NCI-H146 (cell line): ENCODE measurements around the gene SOBP.

Source experiments
- DNase-seq: peaks from one replicate; lab custom pipeline; 2025; lab: John Stamatoyannopoulos, UW

SOBP gene

DNA sequence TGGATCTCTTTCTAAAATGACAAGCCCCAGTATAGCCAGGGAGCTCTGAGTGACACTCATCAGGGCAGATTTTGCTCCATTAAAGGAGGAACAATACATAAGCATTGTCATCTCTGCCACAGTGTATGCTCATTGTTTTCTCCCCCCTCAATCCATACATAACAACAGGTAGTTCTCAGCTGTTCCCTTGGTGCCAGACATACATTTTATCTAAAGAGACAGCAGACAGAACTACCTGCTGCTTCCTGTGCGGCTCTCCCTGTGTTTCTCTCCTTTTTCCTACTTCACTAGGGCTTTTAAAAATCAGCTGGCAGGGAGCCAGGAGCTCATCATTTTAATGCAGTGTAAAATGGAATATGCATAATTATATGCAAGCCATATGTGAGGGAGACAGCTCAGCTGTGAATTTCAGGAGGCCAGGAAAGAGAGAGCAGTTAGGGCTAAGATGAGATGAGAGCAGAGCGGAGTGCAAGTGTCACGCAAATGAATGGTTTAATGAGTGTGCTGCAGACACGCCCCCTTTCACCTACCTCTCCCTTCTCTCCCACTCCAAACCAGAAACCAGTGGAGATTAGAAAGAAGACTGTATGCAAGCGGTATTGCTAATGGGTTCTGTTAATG, 96.0 kb downstream of the SOBP start:
- peak; percentile 48 for DNase-seq

DNA sequence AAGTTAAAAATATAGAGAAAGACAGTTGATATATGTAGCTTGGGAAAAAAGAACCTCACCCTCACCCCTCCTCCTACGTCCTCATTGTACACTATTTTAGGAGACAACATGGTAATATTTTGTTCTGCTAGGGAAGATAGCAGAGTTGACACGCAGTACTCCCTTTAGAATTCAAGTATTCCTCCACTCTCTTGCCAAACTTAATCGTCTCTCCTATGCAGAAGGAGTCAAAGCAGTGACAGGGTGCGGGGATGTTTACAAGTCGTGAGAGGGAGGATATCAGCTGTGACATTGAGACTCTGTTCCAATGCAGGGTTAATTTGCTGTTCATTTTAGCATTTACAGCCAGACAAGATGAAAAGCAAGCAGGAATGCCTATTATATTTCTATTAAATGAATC, 97.5 kb downstream of the SOBP start:
- no peak for DNase-seq

DNA sequence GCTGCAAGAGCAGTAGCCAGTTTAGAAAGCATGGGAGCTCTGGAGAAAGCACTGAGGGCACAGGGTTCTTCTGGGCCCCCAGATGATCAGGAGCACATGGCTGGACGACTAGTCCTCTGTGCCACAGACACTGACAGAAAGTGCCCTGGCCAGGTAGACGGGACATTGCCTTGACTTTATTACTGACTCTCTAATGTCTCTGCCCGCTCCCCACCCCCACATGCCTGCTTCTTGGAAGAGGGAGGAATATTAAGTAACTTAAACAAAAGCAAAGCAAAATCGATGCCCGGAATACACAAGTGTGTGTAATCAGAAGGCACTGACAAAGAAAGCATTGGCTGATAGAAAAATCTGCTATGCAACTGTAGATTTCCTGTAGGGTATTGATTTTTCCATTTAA, 99.3 kb downstream of the SOBP start:
- DNase-seq: peak; percentile 85

DNA sequence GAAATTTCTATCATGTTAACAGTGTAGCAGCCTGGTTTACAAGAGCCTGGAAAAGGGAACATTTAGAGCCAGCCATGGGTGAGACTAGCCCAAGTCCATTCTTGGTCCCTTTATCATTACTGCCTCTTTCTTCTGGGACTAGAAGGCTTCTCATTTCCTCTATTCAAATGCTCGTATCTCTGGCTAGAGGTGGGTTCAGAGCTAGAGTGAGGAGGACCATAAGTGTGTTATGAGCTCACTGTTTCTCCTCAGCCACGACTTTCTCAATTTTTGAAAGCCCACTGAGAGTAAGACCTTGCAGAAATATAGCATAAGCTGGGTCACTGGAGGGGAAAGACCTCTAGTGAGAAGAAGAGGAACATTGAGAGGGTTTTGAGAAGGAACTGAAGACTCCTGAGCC, 100.0 kb downstream of the SOBP start:
- no peak for DNase-seq

DNA sequence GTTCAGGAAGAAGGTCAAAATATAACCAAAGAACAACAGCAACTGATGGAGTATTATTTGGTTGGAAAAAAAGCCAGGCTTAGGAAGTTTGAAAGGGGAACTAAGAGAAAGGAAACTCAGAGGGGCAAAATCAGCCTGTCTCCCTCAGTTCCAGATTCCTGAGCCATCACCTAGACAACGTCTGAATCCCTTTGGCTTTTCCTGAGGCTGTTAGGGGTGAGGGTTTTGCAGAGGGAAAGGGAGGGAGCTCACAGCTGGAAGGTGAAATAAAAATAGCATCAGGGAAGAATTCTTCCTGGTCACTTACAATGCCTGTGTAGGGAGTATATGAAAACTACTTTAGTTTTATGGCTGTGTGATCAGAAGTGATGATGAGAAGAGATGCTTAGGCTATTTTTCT, 100.5 kb downstream of the SOBP start:
- peak; percentile 23 for DNase-seq

DNA sequence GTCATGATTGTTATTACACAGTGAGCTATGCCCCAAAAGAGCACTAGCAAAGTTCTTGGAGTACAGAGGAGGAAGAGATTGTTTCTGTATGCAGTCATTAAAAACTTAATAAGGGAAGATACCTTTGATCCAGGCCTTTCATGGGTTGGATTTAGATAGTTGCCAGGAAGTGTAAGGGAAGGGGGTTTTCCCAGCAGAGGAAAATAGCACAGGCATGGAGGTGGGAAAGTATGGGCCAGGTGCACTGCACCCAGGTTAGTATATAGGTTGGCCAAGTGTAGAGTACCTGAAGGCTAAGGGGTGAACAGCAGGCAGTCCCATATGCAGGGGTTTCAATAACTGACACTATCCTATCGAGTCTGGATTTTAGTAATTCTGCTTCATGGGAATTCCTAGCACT, 101.4 kb downstream of the SOBP start:
- no peak for DNase-seq

DNA sequence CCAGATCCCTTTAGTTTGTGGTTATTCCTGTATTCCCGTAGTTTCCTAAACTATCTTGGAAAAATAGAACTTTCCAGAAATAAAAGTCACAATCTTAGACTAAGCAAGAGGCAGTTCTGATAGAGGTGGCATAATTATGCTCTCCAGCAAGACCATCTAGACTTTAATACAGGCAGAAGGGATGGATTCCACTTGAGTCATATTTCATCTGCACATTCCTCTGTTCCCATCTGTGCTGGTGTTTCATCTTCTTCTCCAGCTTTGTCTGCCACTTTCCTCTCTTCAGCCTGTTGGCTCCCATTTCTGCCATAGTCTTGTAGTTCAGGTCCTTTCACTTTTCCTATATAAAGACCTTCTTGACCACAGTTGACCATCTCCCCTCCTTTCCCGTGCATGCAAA, 102.9 kb downstream of the SOBP start:
- no peak for DNase-seq

DNA sequence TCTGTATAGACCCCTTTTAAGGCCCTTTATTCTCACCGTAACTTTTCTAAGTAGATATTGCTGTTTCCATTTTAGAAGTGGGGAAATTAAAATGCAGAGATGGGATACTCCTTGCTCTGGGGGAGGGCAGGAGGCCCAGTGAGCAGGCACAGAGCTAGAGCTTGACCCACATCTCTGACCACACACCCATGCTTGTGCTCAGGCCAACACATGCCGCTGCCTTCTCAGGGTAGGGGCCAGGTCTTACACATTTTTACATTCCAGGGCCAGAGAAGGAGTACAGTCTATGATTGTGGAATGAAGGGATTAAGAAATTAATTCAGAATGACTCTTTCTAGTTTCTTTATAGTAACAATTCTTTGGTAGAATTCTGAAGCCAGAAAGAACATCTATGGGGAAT, 104.8 kb downstream of the SOBP start:
- no peak for DNase-seq

DNA sequence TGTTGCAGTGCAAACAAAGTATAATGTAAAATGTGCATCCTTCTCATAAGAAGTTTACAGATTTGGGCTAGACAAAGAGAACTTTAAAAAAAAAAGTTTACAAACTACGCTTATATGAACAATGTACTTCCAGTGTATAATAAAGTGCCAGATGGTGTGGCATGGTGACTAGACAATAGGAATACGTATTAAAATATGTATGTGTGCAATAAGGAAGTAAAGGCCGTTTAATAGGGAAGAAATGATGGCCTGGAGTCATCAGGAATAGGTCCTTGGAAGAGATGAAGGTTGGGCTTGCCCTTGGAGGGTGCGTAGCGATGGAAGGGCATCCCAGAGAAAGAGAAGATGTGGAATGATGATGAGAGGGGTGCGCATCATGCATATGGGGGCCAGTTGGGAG, 108.2 kb downstream of the SOBP start:
- no peak for DNase-seq

DNA sequence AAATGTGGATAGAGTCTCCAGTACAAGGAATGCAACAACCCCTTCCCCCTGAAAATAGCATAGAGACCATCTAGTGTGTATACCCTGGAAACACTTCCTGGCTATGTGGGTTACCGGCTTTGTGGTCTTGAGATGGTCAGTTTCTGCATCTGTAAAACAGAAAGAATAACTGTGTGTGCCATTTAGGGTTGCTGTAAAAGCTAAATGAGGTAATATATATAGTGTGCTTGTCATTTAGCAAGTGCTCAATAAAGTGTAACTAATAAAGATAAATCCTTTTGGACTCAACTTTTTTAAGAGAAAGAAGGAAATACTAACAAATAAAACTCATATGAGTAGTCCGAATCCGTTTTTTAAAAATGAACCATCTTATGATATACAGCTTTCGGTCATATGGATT, 109.1 kb downstream of the SOBP start:
- DNase-seq: no peak

DNA sequence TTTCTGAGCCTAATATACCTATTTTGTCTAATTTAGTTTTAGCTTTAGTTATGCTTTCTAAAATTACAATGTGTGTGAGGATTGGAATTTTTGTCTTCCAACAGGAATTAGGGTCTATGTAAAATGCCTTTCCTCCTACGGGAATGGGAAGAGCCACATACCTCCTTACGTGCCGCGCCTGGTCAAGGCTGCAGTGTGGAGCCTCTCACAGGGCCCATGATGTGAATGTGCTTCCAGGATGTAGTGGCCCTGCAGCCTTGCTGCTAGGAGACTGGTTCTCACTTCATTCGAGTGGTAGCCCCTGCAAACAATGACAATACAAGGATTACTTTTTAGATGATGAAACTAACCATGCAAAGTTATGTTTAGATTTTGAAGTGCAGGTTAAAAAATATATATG, 110.2 kb downstream of the SOBP start:
- DNase-seq: no peak

DNA sequence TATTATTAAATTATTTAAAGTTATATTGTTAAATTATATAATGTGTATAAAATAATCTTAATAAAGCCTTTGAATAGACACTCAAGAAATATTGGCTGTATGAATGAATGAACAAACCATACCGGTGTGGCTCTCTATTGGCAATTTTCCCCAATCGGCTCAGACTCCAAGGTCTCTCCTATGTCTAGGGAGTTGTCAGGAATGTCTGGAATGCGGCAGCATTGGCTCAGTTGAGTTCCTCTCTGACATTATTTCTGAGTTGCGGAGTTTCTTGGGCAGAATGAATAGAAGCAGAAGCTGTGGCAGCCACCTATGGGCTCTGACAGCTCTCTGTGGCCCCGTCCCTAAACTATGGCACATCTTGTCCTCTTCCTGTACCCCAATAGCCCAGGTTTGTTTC, 111.0 kb downstream of the SOBP start:
- DNase-seq: no peak

DNA sequence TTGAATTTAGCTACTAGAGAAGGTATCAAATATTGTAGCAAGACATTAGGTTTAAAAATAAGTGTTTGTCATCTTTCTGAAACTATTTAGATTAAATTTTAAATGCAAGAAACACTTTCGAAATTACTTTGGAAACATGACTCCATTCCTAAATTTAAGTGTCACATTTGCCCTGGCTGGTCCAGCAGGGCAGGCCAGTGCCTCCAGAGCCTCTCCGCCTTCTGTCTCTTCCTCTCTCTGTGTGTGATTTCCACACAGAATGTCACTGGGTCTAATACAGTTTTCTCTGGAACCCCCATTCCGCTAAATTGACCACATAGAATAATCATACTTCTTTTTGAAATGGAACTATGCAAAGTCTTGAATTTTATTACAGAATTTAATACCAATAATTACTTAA, 111.5 kb downstream of the SOBP start:
- no peak for DNase-seq

DNA sequence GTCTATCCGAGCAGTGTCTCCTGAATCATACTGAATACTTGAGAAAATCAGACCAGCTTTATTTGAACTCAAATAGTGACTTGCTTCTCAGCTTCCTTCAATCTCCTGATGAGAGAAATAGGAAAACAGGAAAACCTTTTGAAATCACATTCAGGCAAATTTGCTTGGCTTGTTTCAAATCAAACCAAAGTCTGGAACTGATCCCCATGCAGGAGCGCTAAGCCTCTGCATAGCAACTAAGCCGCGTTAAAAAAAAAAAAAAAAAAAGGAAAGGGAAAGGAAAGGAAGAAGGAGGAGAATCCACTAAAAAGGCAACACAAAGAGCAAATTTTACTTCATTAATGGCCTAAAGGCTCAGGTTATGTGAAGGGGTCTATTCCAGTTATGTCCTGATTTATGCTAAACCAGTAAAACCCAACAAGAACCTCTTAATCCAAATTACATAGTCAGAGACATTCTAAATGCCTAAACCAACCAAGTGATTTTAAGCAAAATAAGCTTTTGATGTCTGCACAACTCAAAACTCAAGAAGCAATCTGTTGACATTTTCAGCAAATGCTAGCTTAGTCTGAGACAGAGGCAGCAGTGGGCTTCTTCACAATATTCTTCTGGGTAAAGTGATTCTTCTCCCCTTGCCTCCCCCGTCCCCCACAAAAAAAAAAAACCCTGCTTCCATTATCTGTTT, 112.5 kb downstream of the SOBP start:
- DNase-seq: no peak

DNA sequence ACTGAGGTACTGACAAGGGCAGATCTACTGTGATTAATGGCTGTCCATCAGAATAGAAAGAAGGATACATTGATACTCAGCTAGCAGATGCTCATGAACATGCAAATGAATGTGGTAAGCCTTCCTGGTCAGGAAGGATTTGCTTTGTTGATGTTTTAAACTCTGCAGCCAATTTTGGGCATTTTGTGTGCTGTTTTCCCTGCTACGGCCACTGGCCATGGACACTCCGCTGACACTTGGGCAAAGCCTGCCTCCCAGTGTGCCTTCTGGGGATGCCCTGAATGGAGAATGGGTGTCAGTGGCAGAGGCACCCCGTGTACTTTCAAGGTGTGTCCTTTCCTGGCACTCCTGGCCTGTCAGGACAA, 113.1 kb downstream of the SOBP start:
- DNase-seq: no peak

DNA sequence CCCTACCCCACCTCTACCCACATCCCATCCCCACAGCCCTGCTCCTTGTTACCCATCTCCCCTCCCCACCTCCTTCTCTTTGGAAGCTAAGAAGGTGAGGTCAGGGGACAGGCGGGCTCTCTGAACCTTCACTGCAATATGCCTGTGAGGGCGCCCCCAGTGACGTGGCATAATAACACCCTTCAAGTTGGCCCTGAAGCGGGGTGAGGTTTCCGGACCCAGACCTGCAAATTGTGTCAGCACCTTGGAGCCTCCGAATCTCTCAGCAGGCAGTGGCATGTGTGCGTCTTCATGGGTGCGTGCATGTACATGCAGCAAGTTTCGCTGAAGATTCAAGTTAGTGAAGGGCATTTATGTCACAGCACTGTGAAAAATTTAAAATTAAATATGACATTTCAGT, 114.6 kb downstream of the SOBP start:
- no peak for DNase-seq

DNA sequence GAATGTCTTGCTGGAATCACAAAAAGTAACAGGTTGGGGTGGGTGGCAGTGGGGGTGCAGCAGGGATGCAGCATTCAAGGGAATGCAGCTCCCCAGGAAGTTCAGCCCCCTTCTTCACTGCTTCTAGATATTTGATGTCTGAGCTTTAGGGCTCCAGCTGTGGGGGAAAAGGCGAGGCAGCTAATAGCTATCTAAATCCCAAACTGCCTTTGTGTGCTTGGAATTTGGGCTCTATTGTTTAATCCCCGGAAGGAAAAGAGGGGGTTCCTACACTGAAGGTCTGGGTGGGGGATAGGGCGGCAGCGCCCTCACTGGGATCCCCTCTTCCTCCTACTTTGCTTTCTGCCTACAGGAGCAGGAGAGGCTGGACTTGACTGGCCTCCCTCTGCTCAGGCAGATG, 116.5 kb downstream of the SOBP start:
- DNase-seq: no peak

DNA sequence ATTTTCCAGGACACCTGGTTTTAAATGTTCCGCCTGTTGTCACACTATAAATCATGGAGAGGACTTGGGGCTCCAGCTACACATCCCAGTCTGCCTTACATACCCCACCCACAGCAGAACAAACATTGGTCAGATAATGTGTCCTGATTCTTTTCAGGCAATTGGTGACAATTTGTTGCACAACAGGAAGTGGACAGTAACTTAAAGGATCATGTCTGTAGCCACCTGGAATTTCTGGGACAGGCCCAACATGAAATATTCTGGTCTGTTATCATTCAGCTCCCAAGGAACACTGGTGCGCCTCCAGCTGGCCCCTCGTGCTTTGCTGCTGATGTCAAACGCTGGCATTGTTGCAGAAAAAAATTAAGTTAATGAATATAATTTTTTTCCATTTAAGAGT, 117.2 kb downstream of the SOBP start:
- peak; percentile 84 for DNase-seq

DNA sequence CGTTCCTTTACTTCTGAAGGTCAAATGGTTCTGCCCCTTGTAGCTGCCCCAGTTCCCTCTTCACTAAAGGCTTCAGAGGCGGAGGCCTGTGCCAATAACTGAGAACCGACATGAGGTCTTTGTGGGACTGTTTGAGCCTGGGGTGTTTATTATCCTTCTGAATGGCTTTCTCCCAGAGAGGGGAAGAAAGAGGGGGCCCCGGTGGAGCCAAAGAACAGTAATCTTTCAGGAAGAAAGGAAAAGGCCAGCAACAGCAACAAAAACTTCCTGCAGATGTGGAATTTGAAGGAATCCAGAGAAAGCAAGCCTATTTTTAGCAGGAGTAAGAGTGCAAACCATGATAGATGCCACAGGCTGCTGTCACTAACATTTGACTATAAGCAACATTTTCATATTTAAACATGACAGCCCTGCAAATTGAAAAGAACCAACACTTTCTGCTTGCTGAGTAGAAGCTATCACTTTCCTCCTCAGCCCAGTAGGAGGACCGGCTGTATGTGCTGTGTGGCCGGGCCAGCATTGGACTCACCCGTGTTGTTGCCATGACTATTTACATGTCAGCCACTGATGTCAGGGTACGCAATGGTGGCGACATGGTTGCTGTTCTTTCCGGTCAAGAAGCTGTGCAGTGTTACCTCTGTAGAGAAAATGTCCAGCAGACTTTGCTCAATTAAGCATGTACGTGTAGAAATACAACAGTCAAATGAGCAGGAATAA, 121.3 kb downstream of the SOBP start:
- DNase-seq: peak; percentile 26

DNA sequence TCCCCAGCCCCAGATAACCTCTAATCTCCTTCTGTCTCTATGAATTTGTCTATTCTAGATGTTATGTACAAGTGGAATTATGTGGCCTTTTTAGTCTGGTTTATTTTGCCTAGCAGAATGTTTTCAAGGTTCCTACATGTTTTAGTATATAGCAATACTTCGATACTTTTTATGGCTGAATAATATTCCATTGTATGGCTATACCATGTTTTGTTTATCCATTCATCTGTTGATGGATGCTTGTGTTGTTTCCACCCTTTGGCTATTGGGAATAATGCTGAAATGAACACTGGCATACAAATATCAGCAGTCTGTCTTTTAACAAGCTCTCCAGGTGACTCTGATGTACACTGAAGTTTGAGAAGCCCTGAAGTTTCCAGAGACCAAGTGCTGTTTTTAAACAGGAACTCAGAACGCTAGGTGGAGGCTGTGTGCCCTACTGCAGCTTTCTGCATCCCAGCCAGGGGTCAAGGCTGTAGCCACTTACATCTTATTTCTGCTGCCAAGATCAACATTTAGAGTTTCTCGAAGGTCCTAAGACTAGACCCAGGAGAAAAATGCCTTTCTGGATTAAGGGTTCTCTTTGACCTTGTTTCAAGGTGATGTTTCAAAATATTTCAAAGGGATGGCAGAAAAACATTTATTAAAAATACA, 123.0 kb downstream of the SOBP start:
- DNase-seq: no peak

DNA sequence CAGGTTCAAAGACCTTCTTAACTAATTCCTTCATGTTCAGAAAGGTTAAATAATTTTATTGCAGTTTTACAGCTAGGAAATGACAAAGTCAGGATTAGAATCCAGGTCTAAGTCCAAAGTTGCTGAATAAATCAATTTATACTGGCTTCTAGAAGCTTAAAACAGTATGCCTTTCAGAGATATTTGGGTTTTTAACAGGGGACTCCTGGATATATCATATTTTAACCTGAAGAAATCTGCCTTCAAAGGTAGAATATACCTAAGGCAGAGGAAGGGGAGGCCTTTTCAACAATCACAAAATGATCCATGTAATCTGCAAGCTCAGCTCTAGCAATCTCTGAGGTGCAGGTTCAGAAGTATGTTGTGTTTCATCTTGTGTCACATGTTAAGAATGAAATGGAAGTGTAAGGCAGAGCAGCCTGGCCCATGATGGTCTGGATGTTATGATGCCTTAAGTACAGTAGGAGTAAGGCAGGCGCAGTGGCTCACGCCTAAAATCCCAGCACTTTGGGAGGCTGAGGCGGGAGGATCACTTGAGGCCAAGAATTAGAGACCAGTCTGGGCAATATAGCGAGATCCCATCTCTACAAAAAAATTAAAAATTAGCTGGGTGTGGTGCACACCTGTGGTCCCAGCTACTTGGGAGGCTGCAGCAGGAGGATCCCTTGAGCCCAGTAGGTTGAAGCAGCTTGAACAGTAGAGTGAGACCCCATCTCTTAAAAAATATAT, 123.9 kb downstream of the SOBP start:
- no peak for DNase-seq

DNA sequence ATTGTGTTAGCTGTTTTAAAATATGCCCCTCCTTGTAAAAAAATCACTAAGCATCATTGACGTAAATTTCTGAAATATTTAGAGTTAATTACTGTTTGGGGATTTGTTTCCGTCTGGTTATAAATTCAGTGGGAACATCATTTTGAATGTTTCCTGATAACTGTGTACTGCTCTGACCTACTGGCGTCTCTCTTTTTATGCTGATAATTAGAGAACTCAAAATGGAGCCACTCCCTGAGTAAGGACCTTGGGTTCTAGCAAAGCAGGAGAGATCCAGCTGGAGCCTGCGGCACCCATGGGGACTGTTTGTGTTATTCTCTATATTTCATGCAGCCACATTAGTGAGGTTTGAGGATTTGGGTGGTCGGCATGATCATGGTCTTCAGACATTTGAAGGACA, 124.9 kb downstream of the SOBP start:
- no peak for DNase-seq
